Caco-2 (cell line): Measurements from ENCODE around the gene BAHCC1. TPM values are rescaled to one million over a fixed set of nuclear protein-coding genes. Genes with fewer than 3 reads are reported as not detected.

Experiments used
- BruUV-seq: library from RNA; stranded (reverse); fragments of 400-500 nt; replicated peaks from 2 replicates; lab custom pipeline; 2021; lab: Mats Ljungman, UMichigan
- CTCF ChIA-PET: fragments of 300-600 bp; sonication (Branson Sonifier 250); formaldehyde crosslinking; loops from one replicate; lab custom pipeline; 2022; ENCODE audit warnings: antibody characterized with exemption; lab: Charles Lee
- POLR2A ChIA-PET: fragments of 300-600 bp; sonication (Branson Sonifier 250); formaldehyde crosslinking; loops from one replicate; lab custom pipeline; 2022; ENCODE audit warnings: antibody characterized with exemption; lab: Charles Lee
- DNase-seq, 2 experiments: peaks; one replicate each; pipeline versions ENCODE4 v3.0.0 to v3.0.0-alpha.2; 2020 to 2022
- H3K27me3 ChIP-seq: replicated peaks from 2 replicates; pipeline ENCODE4 v1.6.0; 2011; ENCODE audit warnings: low read length; ENCODE audit not compliant: control insufficient read depth, insufficient read depth
- H3K36me3 ChIP-seq: 2 replicates; pipeline ENCODE4 v1.5.1; 2011; ENCODE audit warnings: low read length; ENCODE audit not compliant: control insufficient read depth, insufficient read depth
- H3K4me1 ChIP-seq: fragments of 250-450 bp; sonication (Bioruptor Pico); 2 replicates; pipeline ENCODE4 v1.5.1; 2020; ENCODE audit warnings: mild to moderate bottlenecking
- H3K4me3 ChIP-seq: 2 replicates; pipeline ENCODE4 v1.5.1; 2011; ENCODE audit warnings: low read depth, mild to moderate bottlenecking, control low read depth, low read length
- H3K9me3 ChIP-seq: fragments of 250-450 bp; sonication (Bioruptor Pico); 2 replicates; pipeline ENCODE4 v1.5.1; 2020; ENCODE audit warnings: mild to moderate bottlenecking, moderate library complexity
- H3K27ac Mint-ChIP-seq: one replicate; pipeline ENCODE4 v1.8.0; 2022; ENCODE audit warnings: mixed read lengths; ENCODE audit not compliant: unreplicated experiment
- H3K27me3 Mint-ChIP-seq: one replicate; pipeline ENCODE4 v1.8.0; 2022; ENCODE audit warnings: mixed read lengths; ENCODE audit not compliant: insufficient read depth, unreplicated experiment
- H3K36me3 Mint-ChIP-seq: one replicate; pipeline ENCODE4 v1.8.0; 2022; ENCODE audit warnings: mild to moderate bottlenecking, mixed read lengths; ENCODE audit not compliant: insufficient read depth, unreplicated experiment
- H3K4me1 Mint-ChIP-seq: one replicate; pipeline ENCODE4 v1.8.0; 2022; ENCODE audit warnings: low read depth, mixed read lengths; ENCODE audit not compliant: unreplicated experiment
- H3K4me3 Mint-ChIP-seq: one replicate; pipeline ENCODE4 v1.8.0; 2022; ENCODE audit warnings: mild to moderate bottlenecking, moderate library complexity, mixed read lengths; ENCODE audit not compliant: unreplicated experiment
- H3K9me3 Mint-ChIP-seq: one replicate; pipeline ENCODE4 v1.8.0; 2022; ENCODE audit warnings: mixed read lengths; ENCODE audit not compliant: unreplicated experiment
- CTCF ChIP-seq, 2 experiments: fragments of 200-600 bp in 1 of 2; IDR thresholded peaks; 1 replicate in 1 of 2; 2 replicates in 1 of 2; pipeline versions ENCODE4 v1.5.1 to v1.8.0; 2011 to 2022; ENCODE audit warnings: antibody characterized with exemption in 1 of 2, control low read depth in 1 of 2, inconsistent platforms in 1 of 2, low read depth in 1 of 2, low read length in 1 of 2, mild to moderate bottlenecking in 1 of 2, moderate library complexity in 1 of 2; ENCODE audit not compliant: insufficient read depth in 1 of 2, severe bottlenecking in 1 of 2, unreplicated experiment in 1 of 2
- intact Hi-C: fragments of 100-400 bp; cut with micrococcal nuclease; formaldehyde crosslinking; loops from one replicate; pipeline ENCODE4 v1.10.0; 2022; ENCODE audit not compliant: unreplicated experiment
- total RNA-seq: library from RNA; stranded (reverse); gene quantifications from 2 replicates; pipeline ENCODE4 v1.2.3, GENCODE V29; 2022

BAHCC1 gene
- total RNA-seq, 1 experiment from 2014 or later: 10.2 TPM

- intact Hi-C loops: no loop called here
- ChIA-PET POLR2A (no interaction called here), CTCF (interaction anchor here (0.9 kb wide), 1 partner anchor 19 kb away, joined by 3 read pairs; no protein-coding TSS in a partner anchor)
- Mint-ChIP-seq H3K9me3 (no peaks in the 10 kb centered on the region), H3K27me3 (no peaks in the 10 kb centered on the region), H3K4me3 (no peak overlapping the region), H3K27ac (no peak overlapping the region), H3K36me3 (peaks cover 10% of the 10 kb centered on the region), H3K4me1 (no peaks in the 10 kb centered on the region)
- Histone ChIP-seq H3K4me3 (no peak overlapping the region), H3K4me1 (peaks cover 10% of the 10 kb centered on the region; the same call in 1 of the 2 replicates), H3K27me3 (no peaks in the 10 kb centered on the region), H3K9me3 (no peaks in the 10 kb centered on the region), H3K36me3 (no peaks in the 10 kb centered on the region; the same call in 1 of the 2 replicates)
- no peak for TF ChIP-seq CTCF (IDR thresholded peaks at IDR 0.05; ENCODE audit: insufficient read depth in 1 of 2, low read depth in 1 of 2, low read length in 1 of 2, severe bottlenecking in 1 of 2, unreplicated experiment in 1 of 2)
- no TSS peak for BruUV-seq
- no peak for DNase-seq
These were observed 64.6 kb downstream of the BAHCC1 start for GRCh38 chr17:81459864-81460263.

GRCh38 chr17:81460856-81461460 is 65.7 kb downstream of the BAHCC1 start:
- H3K27ac Mint-ChIP-seq: no peak overlapping the region
- no TSS peak for BruUV-seq
- Histone ChIP-seq H3K36me3 (no peaks in the 10 kb centered on the region; the same call in 1 of the 2 replicates), H3K4me1 (peaks cover 10% of the 10 kb centered on the region; the same call in 1 of the 2 replicates), H3K4me3 (no peak overlapping the region), H3K9me3 (no peaks in the 10 kb centered on the region), H3K27me3 (no peaks in the 10 kb centered on the region)
- intact Hi-C loops: no loop called here
- H3K27me3 Mint-ChIP-seq: no peaks in the 10 kb centered on the region
- H3K4me1 Mint-ChIP-seq: no peaks in the 10 kb centered on the region
- no peak for DNase-seq
- TF ChIP-seq CTCF (IDR thresholded peaks at IDR 0.05; ENCODE audit: insufficient read depth in 1 of 2, low read depth in 1 of 2, low read length in 1 of 2, severe bottlenecking in 1 of 2, unreplicated experiment in 1 of 2): no peak
- H3K9me3 Mint-ChIP-seq: no peaks in the 10 kb centered on the region
- CTCF ChIA-PET: no interaction called here
- POLR2A ChIA-PET: no interaction called here
- no peak overlapping the region for H3K4me3 Mint-ChIP-seq
- H3K36me3 Mint-ChIP-seq: peaks cover 5% of the 10 kb centered on the region

- ChIA-PET CTCF (no interaction called here), POLR2A (no interaction called here)
- BruUV-seq: no TSS peak
- no peak overlapping the region for H3K4me3 Mint-ChIP-seq
- peaks cover 4% of the 10 kb centered on the region; the same call in 1 of the 2 replicates for H3K4me1 ChIP-seq
- no peaks in the 10 kb centered on the region for H3K9me3 ChIP-seq
- intact Hi-C loops: no loop called here
- no peaks in the 10 kb centered on the region for H3K27me3 Mint-ChIP-seq
- no peaks in the 10 kb centered on the region; the same call in none of the 2 replicates for H3K36me3 ChIP-seq
- H3K27me3 ChIP-seq: no peaks in the 10 kb centered on the region
- H3K4me3 ChIP-seq: no peak overlapping the region
- TF ChIP-seq CTCF (IDR thresholded peaks at IDR 0.05; ENCODE audit: insufficient read depth in 1 of 2, low read depth in 1 of 2, low read length in 1 of 2, severe bottlenecking in 1 of 2, unreplicated experiment in 1 of 2): no peak
- no peaks in the 10 kb centered on the region for H3K9me3 Mint-ChIP-seq
- no peak for DNase-seq
- no peaks in the 10 kb centered on the region for H3K4me1 Mint-ChIP-seq
- no peak overlapping the region for H3K27ac Mint-ChIP-seq
- peaks cover 5% of the 10 kb centered on the region for H3K36me3 Mint-ChIP-seq
These were observed 66.6 kb downstream of the BAHCC1 start for GRCh38 chr17:81461607-81462500.
